Measurements from ENCODE around the gene RYR3.

Gene RYR3

DNA sequence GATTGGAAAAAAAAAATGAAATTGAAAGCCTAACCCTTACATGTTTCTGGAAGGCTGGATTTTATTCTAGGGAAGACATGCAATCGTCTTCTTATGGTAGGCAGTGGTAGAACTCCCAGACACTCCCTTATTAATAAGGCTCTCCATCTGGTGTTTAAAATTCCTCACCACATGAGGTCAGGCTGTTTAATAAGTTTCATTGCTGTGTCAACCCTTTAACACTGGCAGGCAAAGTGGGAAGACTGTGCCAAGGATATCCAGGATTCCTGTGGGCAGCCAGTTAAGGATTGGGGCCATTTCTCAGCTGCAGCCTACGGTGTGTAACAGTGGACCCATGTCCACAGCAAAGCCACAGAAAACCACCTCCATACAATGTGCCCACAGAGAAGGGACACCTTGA, 432.0 kb downstream of the RYR3 start:
- Histone ChIP-seq H3K36me3 (ENCODE audit: control insufficient read depth in 2 of 2, insufficient read depth in 2 of 2, low read length in 2 of 2) (peaks cover 8 to 21% of the 10 kb centered on the region in 2 donors), H3K9ac (ENCODE audit: low read length in 2 of 2) (no peak overlapping the region), H3K4me3 (ENCODE audit: low read length in 2 of 2) (no peak overlapping the region), H3K9me3 (ENCODE audit: control insufficient read depth in 2 of 2, low read length in 2 of 2) (no peaks in the 10 kb centered on the region), H3K4me1 (ENCODE audit: control insufficient read depth, insufficient read depth, low read length) (peaks cover 9% of the 10 kb centered on the region), H3K27ac (ENCODE audit: low read length) (no peak overlapping the region), H3K27me3 (ENCODE audit: control insufficient read depth in 1 of 2, insufficient read depth in 2 of 2, low read length in 2 of 2) (no peaks in the 10 kb centered on the region)

DNA sequence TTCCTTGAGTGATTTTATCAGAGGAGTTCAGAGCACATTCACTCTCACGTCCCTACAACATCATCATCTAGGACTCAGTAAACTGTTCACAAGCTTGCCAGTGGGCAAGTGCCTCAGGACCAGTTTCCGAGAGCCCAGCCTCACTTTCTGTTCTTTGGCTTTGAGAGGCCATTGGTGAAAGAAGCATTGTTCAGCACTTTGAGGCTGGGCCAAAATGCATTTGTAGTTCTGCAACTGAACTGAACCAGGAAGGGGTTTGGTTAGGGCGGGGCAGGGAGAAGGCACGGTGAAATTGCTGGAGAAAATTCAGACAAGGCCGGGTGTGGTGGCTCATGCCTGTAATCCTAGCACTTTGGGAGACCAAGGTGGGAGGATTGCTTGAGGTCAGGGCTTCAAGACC, 435.4 kb downstream of the RYR3 start:
- H3K9me3 ChIP-seq (ENCODE audit: control insufficient read depth in 2 of 2, low read length in 2 of 2): no peaks in the 10 kb centered on the region
- no peak overlapping the region for H3K27ac ChIP-seq (ENCODE audit: low read length)
- no peak overlapping the region for H3K4me3 ChIP-seq (ENCODE audit: low read length in 2 of 2)
- H3K9ac ChIP-seq (ENCODE audit: low read length in 2 of 2): no peak overlapping the region
- H3K27me3 ChIP-seq (ENCODE audit: control insufficient read depth in 1 of 2, insufficient read depth in 2 of 2, low read length in 2 of 2): no peaks in the 10 kb centered on the region
- H3K4me1 ChIP-seq (ENCODE audit: control insufficient read depth, insufficient read depth, low read length): peaks cover 9% of the 10 kb centered on the region
- H3K36me3 ChIP-seq (ENCODE audit: control insufficient read depth in 2 of 2, insufficient read depth in 2 of 2, low read length in 2 of 2): peaks cover 14 to 17% of the 10 kb centered on the region in 2 donors

DNA sequence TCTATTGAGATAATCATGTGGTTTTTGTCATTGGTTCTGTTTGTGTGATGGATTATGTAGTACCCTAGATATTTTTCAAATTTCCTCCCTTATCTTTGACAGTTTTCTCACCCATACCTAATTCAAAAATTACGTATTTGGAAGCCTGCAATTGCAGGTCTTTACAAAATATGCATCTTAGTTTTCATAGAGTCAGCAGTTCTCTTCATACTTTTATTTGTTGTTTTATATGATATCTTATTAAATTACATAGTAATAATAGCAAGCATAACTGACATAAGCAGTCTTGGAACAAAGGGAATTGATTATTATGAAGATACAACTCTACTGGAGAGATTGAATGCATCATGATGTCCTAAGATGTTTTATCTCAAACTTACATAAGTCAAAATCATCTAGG, 442.2 kb downstream of the RYR3 start:
- no peaks in the 10 kb centered on the region for H3K4me1 ChIP-seq (ENCODE audit: control insufficient read depth, insufficient read depth, low read length)
- H3K27me3 ChIP-seq (ENCODE audit: control insufficient read depth in 1 of 2, insufficient read depth in 2 of 2, low read length in 2 of 2): no peaks in the 10 kb centered on the region
- no peak overlapping the region for H3K27ac ChIP-seq (ENCODE audit: low read length)
- H3K36me3 ChIP-seq (ENCODE audit: control insufficient read depth in 2 of 2, insufficient read depth in 2 of 2, low read length in 2 of 2): peaks cover 18 to 20% of the 10 kb centered on the region in 2 donors
- no peak overlapping the region for H3K4me3 ChIP-seq (ENCODE audit: low read length in 2 of 2)
- no peak overlapping the region for H3K9ac ChIP-seq (ENCODE audit: low read length in 2 of 2)
- no peaks in the 10 kb centered on the region for H3K9me3 ChIP-seq (ENCODE audit: control insufficient read depth in 2 of 2, low read length in 2 of 2)

DNA sequence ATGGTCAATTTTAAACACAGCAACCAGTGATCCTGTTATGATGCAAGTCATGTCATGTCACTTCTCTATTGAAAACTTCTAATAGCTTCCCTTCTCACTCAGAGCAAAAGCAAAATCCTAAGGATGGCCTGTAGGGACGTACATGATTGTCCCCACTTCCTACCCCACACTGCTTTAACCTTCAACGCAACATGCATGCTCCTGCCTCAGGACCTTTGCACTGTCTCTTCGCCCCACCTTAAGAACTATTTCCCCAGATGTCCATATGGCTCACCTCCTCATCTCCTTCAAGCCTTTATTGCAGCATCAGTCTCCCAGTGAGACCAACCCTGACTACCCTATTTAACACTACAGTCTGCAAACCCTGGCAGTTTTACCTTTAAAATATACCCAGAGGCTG, 443.5 kb downstream of the RYR3 start:
- Histone ChIP-seq H3K4me1 (ENCODE audit: control insufficient read depth, insufficient read depth, low read length) (no peaks in the 10 kb centered on the region), H3K9me3 (ENCODE audit: control insufficient read depth in 2 of 2, low read length in 2 of 2) (no peaks in the 10 kb centered on the region), H3K27me3 (ENCODE audit: control insufficient read depth in 1 of 2, insufficient read depth in 2 of 2, low read length in 2 of 2) (no peaks in the 10 kb centered on the region), H3K36me3 (ENCODE audit: control insufficient read depth in 2 of 2, insufficient read depth in 2 of 2, low read length in 2 of 2) (peaks cover 14 to 17% of the 10 kb centered on the region in 2 donors), H3K27ac (ENCODE audit: low read length) (no peak overlapping the region), H3K9ac (ENCODE audit: low read length in 2 of 2) (no peak overlapping the region), H3K4me3 (ENCODE audit: low read length in 2 of 2) (no peak overlapping the region)

DNA sequence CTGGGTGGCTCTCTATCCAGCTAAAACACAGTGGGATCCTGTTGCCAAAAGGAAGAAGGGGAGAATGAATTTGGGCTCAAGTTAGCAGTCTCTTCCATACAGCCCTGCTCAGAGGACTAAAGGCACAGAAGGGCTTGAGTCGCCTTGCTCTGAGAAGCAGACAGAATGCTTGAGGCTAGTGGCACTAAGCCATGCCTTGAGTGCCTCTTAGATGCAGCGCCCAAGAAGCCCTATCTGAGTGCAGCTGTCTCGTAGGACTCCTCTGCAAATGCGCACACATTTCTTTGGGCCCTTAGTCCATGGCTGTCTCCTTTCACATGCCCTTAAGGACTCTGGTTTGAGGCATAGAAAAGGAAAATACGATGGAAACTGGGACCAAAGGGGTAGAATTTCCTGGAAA, 446.2 kb downstream of the RYR3 start:
- Histone ChIP-seq H3K27ac (ENCODE audit: low read length) (no peak overlapping the region), H3K9me3 (ENCODE audit: control insufficient read depth in 2 of 2, low read length in 2 of 2) (no peaks in the 10 kb centered on the region), H3K4me3 (ENCODE audit: low read length in 2 of 2) (no peak overlapping the region), H3K36me3 (ENCODE audit: control insufficient read depth in 2 of 2, insufficient read depth in 2 of 2, low read length in 2 of 2) (peaks cover 7 to 15% of the 10 kb centered on the region in 2 donors), H3K27me3 (ENCODE audit: control insufficient read depth in 1 of 2, insufficient read depth in 2 of 2, low read length in 2 of 2) (no peaks in the 10 kb centered on the region), H3K4me1 (ENCODE audit: control insufficient read depth, insufficient read depth, low read length) (no peaks in the 10 kb centered on the region), H3K9ac (ENCODE audit: low read length in 2 of 2) (no peak overlapping the region)

DNA sequence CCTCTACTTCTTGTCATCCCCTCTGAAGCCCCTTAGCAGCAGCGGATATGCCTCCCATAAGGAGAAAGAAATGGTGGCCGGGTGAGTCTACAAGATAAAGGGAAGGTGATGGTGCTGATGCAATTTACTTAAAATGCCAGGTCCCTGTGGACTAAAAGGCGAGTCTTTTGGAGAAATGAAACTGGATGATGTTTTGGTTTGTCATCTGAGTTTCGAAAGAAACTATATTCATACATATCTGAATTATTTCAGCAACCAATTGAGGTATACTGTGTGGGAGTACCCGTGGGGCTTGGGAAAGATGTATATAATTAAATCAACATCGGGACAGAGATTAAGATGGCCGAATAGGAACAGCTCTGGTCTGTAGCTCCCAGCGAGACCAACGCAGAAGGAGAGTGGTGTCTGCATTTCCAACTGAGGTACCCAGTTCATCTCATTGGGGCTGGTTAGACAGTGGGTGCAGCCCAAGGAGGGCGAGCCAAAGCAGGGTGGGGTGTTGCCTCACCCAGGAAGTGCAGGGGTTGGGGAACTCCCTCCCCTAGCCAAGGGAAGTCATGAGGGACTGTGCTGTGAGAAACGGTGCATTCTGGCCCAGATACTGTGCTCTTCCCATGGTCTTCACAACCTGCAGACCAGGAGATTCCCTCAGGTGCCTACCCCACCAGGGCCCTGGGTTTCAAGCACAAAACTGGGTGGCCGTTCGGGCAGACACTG, 446.9 kb downstream of the RYR3 start:
- Histone ChIP-seq H3K9ac (ENCODE audit: low read length in 2 of 2) (no peak overlapping the region), H3K4me3 (ENCODE audit: low read length in 2 of 2) (no peak overlapping the region), H3K36me3 (ENCODE audit: control insufficient read depth in 2 of 2, insufficient read depth in 2 of 2, low read length in 2 of 2) (peaks cover 7 to 15% of the 10 kb centered on the region in 2 donors), H3K4me1 (ENCODE audit: control insufficient read depth, insufficient read depth, low read length) (no peaks in the 10 kb centered on the region), H3K27ac (ENCODE audit: low read length) (no peak overlapping the region), H3K9me3 (ENCODE audit: control insufficient read depth in 2 of 2, low read length in 2 of 2) (no peaks in the 10 kb centered on the region), H3K27me3 (ENCODE audit: control insufficient read depth in 1 of 2, insufficient read depth in 2 of 2, low read length in 2 of 2) (no peaks in the 10 kb centered on the region)

DNA sequence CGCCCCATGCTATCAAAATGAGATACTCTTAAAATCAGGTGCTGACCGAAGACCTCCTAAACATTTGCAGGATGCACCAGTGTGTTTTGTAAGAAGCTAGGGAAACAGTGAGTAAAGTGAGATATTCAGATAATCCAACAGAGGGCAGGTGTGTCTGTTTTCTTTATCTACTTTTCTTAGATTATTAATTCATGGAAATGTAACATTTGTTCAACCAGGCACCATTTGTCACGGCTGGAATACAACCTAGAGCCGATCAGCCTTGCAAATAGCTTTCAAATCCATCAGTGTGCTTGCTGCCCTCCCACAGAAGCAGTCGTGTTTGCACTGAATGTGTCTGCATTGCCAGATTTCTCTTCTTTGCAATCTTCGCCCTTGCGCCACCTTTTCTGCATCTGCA, 455.6 kb downstream of the RYR3 start:
- H3K4me3 ChIP-seq (ENCODE audit: low read length in 2 of 2): no peak overlapping the region
- H3K4me1 ChIP-seq (ENCODE audit: control insufficient read depth, insufficient read depth, low read length): no peaks in the 10 kb centered on the region
- no peak overlapping the region for H3K9ac ChIP-seq (ENCODE audit: low read length in 2 of 2)
- no peaks in the 10 kb centered on the region for H3K9me3 ChIP-seq (ENCODE audit: control insufficient read depth in 2 of 2, low read length in 2 of 2)
- no peak overlapping the region for H3K27ac ChIP-seq (ENCODE audit: low read length)
- peaks cover 0 to 4% of the 10 kb centered on the region in 2 donors for H3K36me3 ChIP-seq (ENCODE audit: control insufficient read depth in 2 of 2, insufficient read depth in 2 of 2, low read length in 2 of 2)
- no peaks in the 10 kb centered on the region for H3K27me3 ChIP-seq (ENCODE audit: control insufficient read depth in 1 of 2, insufficient read depth in 2 of 2, low read length in 2 of 2)

DNA sequence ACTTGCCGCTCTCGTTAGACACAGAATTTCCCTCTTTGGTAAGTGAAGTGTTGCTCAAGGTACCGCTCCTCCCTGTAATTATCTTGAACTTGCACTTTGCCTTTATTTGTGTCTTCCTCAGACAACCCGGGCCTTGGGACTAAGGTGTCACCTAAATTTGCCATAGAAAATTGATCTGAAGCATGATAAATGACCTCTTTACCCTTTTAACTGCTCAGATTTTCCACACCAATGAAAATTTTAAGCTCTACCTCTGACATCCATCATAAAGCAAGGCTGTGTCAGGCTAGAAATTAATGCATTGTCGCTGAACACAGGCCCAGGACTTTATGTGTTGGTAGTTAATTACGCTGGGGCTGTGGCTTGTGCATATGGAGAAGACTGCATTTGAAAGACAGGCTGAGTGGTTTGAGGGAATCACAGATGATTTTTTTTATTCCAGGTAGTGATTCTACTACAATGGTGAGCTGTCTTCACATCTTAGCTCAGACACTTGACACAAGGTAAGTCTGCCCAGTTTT, 458.0 kb downstream of the RYR3 start:
- H3K4me3 ChIP-seq (ENCODE audit: low read length in 2 of 2): no peak overlapping the region
- H3K9ac ChIP-seq (ENCODE audit: low read length in 2 of 2): no peak overlapping the region
- no peaks in the 10 kb centered on the region for H3K4me1 ChIP-seq (ENCODE audit: control insufficient read depth, insufficient read depth, low read length)
- H3K27ac ChIP-seq (ENCODE audit: low read length): no peak overlapping the region
- H3K36me3 ChIP-seq (ENCODE audit: control insufficient read depth in 2 of 2, insufficient read depth in 2 of 2, low read length in 2 of 2): peaks cover 4 to 10% of the 10 kb centered on the region in 2 donors
- no peaks in the 10 kb centered on the region for H3K9me3 ChIP-seq (ENCODE audit: control insufficient read depth in 2 of 2, low read length in 2 of 2)
- H3K27me3 ChIP-seq (ENCODE audit: control insufficient read depth in 1 of 2, insufficient read depth in 2 of 2, low read length in 2 of 2): no peaks in the 10 kb centered on the region

DNA sequence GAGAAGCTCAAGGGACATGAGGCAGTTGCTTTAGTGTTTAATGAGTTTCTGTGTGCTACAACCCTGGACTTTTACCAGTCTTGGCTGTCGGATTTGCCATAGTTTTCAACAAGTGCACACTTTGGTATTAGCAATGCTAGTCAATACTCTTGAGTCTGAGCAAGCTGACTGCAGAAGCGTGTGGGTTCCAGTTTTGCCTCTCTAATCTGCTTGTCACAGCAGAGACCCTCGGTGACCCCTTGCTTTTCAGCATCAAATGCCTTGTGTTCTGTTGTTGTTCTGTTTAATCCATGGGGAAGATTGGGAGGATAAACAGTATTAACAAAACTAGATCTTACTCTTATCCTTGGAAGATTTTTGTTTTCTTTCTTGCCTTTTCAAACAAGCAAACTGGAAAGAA, 463.2 kb downstream of the RYR3 start:
- H3K4me1 ChIP-seq (ENCODE audit: control insufficient read depth, insufficient read depth, low read length): no peaks in the 10 kb centered on the region
- H3K9ac ChIP-seq (ENCODE audit: low read length in 2 of 2): no peak overlapping the region
- H3K27me3 ChIP-seq (ENCODE audit: control insufficient read depth in 1 of 2, insufficient read depth in 2 of 2, low read length in 2 of 2): no peaks in the 10 kb centered on the region
- no peak overlapping the region for H3K4me3 ChIP-seq (ENCODE audit: low read length in 2 of 2)
- peaks cover 9 to 11% of the 10 kb centered on the region in 2 donors for H3K36me3 ChIP-seq (ENCODE audit: control insufficient read depth in 2 of 2, insufficient read depth in 2 of 2, low read length in 2 of 2)
- H3K27ac ChIP-seq (ENCODE audit: low read length): no peak overlapping the region
- H3K9me3 ChIP-seq (ENCODE audit: control insufficient read depth in 2 of 2, low read length in 2 of 2): no peaks in the 10 kb centered on the region

DNA sequence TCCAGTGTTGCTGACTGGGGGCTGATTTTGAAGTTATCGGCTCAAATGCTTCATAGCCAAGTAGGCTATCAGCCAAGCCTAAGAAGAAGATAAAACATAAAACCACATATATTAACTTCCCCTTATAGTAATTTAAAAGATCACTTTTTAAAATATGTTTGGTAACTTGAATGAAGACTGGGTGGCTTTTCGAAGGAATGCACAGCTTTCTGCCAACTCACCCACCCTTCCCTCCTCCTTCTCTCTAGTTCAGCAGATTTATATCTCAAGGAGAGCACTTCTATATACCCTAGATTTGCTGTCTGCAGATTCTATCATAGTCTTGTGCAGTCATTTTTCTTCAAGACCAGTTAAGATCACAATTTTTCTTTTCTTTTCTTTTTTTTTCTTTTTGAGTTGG, 468.1 kb downstream of the RYR3 start:
- Histone ChIP-seq H3K4me3 (ENCODE audit: low read length in 2 of 2) (no peak overlapping the region), H3K27me3 (ENCODE audit: control insufficient read depth in 1 of 2, insufficient read depth in 2 of 2, low read length in 2 of 2) (no peaks in the 10 kb centered on the region), H3K4me1 (ENCODE audit: control insufficient read depth, insufficient read depth, low read length) (no peaks in the 10 kb centered on the region), H3K27ac (ENCODE audit: low read length) (no peak overlapping the region), H3K36me3 (ENCODE audit: control insufficient read depth in 2 of 2, insufficient read depth in 2 of 2, low read length in 2 of 2) (peaks cover 17 to 20% of the 10 kb centered on the region in 2 donors), H3K9me3 (ENCODE audit: control insufficient read depth in 2 of 2, low read length in 2 of 2) (no peaks in the 10 kb centered on the region), H3K9ac (ENCODE audit: low read length in 2 of 2) (no peak overlapping the region)

DNA sequence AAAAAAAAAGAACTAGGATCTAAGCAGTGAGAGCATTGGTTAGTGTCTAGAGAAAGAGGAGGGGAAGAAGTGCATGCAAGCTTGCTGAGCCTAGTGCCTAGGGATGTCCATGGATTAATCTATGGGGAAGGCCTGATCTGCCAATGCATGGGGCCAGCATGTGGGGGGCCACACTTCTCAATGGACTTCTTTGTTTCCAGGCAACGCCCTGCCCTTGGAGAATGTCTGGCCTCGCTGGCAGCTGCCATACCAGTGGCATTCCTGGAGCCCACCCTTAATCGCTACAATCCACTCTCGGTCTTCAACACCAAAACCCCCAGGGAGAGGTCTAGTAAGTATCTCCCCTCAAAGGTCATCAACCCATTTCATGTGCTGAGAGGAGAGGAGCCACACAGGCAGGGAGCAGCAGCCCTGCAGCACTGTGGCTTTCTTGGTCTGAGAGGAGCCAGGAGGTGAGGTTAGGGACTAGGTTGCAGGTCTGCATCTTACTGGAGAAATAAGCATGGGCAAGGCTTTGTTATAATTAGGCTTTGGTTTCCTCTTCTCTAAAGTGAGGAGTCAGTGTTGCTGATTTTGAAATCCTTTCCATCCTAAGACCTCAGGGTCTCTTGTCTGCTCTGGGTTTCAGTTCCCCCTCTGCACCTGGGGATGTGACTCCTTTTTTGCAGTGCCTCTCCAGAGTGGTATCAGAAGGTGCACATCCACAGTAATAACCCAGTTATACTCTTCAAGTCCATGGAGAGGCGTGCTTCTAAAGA, 469.4 kb downstream of the RYR3 start:
- Histone ChIP-seq H3K27me3 (ENCODE audit: control insufficient read depth in 1 of 2, insufficient read depth in 2 of 2, low read length in 2 of 2) (no peaks in the 10 kb centered on the region), H3K4me1 (ENCODE audit: control insufficient read depth, insufficient read depth, low read length) (no peaks in the 10 kb centered on the region), H3K9ac (ENCODE audit: low read length in 2 of 2) (no peak overlapping the region), H3K27ac (ENCODE audit: low read length) (no peak overlapping the region), H3K4me3 (ENCODE audit: low read length in 2 of 2) (no peak overlapping the region), H3K9me3 (ENCODE audit: control insufficient read depth in 2 of 2, low read length in 2 of 2) (no peaks in the 10 kb centered on the region), H3K36me3 (ENCODE audit: control insufficient read depth in 2 of 2, insufficient read depth in 2 of 2, low read length in 2 of 2) (peaks cover 17 to 20% of the 10 kb centered on the region in 2 donors)

All from stomach smooth muscle (tissue), 2 donors.